Amygdala (tissue), 56 donors: ENCODE data around the gene ANKS3.
A peak's percentile ranks its signal among the peaks of the same experiment; 100 is the strongest.

Experiments used
- DNase-seq, 56 donors: peaks; one replicate each; lab custom pipeline; 2025; lab: John Stamatoyannopoulos, UW

ANKS3 gene

GRCh38 chr16:4677390-4677789 is 56.7 kb downstream of the ANKS3 start:
- peak in 22 of 56 donors; percentile 12 to 80 (median 34) for DNase-seq

- peak in 1 of 56 donors; percentile 11 for DNase-seq
Measured at GRCh38 chr16:4676831-4677230, 57.2 kb downstream of the ANKS3 start.

- DNase-seq, result no peak
Measured at GRCh38 chr16:4675864-4676786, 57.9 kb downstream of the ANKS3 start.

- DNase-seq, result no peak
Measured at GRCh38 chr16:4674926-4675530, 59.0 kb downstream of the ANKS3 start.

- DNase-seq, result peak in 26 of 56 donors; percentile 8 to 72 (median 32)
Measured at GRCh38 chr16:4673387-4674046, 60.6 kb downstream of the ANKS3 start.

GRCh38 chr16:4668313-4668960 is 65.6 kb downstream of the ANKS3 start:
- DNase-seq, result no peak

GRCh38 chr16:4667203-4667963 is 66.7 kb downstream of the ANKS3 start:
- no peak for DNase-seq

- no peak for DNase-seq
Measured at GRCh38 chr16:4666537-4667202, 67.4 kb downstream of the ANKS3 start.

GRCh38 chr16:4664538-4665418 is 69.3 kb downstream of the ANKS3 start:
- DNase-seq, result no peak

- peak in 28 of 56 donors; percentile 17 to 75 (median 34) for DNase-seq
Measured at GRCh38 chr16:4663777-4664465, 70.2 kb downstream of the ANKS3 start.

GRCh38 chr16:4663465-4663776 is 70.7 kb downstream of the ANKS3 start:
- peak in 1 of 56 donors; percentile 57 for DNase-seq

GRCh38 chr16:4661661-4662060 is 72.4 kb downstream of the ANKS3 start:
- peak in 24 of 56 donors; percentile 14 to 76 (median 38) for DNase-seq

- DNase-seq, result peak in 39 of 56 donors; percentile 17 to 80 (median 53)
Measured at GRCh38 chr16:4660454-4661007, 73.5 kb downstream of the ANKS3 start.

- no peak for DNase-seq
Measured at GRCh38 chr16:4659363-4660353, 74.4 kb downstream of the ANKS3 start.

- no peak for DNase-seq
Measured at GRCh38 chr16:4656695-4657686, 77.1 kb downstream of the ANKS3 start.
